GM19035 (cell line): ENCODE measurements around the gene PCDHGC5.

Experiments
- ATAC-seq: cut with Tn5 transposase; IDR thresholded peaks from one replicate; pipeline ENCODE4 v1.9.1; 2021; ENCODE audit not compliant: unreplicated experiment

PCDHGC5 gene

DNA sequence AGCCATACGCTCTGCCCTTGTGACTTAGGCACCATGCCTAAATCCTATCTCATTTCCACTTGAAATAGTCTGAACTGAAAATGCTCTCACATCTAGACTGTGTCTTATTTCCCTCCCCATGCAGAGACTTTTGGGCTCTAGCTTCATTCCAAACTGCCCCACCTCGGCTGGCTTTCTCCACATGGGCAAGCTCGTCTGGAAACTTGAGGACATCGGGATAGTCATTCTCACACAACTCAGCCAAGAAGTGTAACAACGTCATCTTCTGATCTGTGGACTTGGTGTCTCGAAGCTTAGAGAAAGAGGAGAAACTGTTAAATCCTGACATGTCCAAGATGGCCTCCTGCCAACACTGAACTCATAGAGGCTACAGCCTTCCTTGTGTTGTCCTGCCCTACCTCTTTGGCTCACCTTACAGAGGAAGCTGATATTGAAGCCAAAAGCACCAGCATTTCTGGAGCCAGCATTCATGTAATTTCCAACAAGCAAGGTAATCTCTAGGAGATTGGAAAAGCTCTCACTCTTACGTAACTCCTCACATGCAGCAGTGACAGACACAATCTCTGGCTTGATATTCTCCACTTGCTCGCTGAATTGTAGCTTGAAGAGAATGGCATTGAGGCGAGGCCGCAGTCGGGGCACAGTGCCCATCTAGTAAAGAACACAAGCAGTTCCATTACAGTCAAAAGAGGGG, 39.6 kb downstream of the PCDHGC5 start:
- no peak for ATAC-seq

DNA sequence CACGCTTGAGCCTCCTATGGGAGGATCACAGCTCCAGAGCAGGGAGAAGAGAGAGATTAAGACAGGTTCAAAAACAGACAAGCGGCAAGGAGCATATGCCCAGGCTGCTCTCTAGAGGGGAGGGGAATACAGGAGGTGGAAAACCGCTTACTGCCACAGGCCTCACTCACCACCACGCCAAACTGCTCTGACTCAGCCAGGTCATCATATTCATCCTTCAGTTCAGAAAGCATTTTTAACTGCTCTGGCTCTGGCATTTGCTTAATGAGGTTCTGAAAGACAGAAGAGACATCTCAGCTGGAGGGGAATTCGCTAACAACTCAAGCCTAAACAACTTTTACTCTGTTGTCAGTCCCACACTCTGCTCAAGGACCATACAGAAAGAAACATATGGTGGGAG, 40.1 kb downstream of the PCDHGC5 start:
- ATAC-seq: no peak

DNA sequence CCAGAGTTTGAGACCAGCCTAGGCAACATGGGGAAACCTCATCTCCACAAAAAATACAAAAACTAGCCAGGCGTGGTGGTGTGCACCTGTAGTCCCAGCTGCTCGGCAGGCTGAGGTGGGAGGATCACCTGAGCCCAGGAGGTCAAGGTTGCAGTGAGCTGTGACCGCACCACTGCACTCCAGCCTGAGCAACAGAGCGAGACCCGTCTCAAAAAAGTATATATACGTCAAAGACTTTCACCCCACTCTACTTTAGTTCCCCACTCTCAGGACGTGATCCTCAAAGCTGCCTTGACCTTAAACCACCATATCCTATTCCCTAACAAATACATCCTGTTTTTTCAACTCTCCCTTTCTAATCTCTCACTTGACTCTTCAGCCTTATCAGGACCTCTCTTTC, 41.0 kb downstream of the PCDHGC5 start:
- no peak for ATAC-seq

DNA sequence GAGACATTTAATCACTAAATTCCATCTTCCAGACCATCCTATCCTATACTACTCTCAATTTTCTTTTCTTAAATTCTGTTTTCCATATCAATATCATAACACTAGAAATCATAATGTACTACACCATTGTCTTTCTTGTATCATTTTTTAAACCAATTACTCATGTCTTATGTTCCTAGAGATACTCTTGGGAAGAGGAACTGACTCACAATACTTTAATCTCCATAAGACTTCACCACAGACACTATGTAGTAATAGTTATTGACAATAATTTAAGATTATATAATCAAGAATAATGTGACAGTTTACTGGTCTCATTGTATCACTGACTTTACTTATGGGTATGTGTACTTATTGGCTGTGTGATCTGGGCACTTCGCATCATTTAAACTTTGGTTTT, 43.8 kb downstream of the PCDHGC5 start:
- no peak for ATAC-seq

DNA sequence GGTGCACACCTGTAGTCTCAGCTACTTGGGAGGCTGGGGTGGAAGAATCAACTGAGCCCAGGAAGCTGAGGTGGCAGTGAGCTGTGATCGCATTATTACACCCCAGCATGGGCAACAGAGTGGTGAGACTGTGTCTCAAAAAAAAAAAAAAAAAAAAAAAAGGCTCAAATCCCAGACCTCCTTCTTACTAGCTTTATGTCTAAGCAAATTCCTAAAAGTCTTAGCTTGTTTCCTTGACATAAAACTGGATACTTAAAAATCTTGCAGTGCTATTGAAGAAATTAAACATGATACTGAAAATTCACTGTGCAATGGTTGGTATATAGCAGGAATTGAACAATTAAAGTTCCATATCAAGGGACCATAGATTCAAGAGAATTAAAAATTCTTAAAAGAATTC, 45.0 kb downstream of the PCDHGC5 start:
- no peak for ATAC-seq

DNA sequence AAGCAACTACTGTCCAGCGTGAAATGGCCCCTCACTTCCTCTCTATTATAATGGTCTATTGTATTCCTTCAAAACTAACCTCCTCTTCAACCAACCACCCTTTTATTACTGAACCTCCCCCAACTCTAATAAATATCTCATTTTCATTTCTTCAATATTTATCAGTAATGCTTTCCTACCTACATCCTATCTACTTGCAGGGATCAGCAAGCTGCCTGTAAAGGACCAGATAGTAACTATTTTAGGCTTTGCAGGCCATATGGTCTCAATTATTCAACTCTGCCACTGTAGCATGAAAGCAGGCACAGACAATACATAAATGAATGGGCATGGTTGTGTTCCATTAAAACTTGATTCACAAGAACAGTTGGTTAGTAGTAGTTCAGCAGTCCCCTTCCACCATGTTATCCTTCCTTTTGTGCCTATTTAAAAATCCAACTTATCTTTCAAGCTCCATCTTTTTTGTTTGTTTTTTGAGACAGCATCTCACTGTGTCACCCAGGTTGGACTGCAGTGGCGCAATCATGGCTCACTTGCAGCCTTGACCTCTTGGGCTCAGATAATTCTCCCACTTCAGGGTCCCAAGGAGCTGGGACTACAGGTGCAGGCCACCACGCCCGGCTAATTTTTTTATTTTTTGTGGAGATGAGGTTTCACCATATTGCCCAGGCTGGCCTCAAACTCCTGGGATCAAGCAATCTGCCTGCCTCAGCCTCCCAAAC, 45.8 kb downstream of the PCDHGC5 start:
- ATAC-seq: no peak
